K562 (cell line): Measurements from ENCODE around the gene DGUOK. TPM values are rescaled to one million over a fixed set of nuclear protein-coding genes. Genes with fewer than 3 reads are reported as not detected.

Experiments
- ATAC-seq: fragments of 200-7000 bp; cut with Tn5 transposase; 3 replicates; pipeline ENCODE4 v1.9.1; 2020; ENCODE audit warnings: moderate library complexity
- BruUV-seq: library from RNA; stranded (reverse); fragments of 400-500 nt; replicated peaks from 2 replicates; lab custom pipeline; 2021; lab: Mats Ljungman, UMichigan
- CTCF ChIA-PET: fragments of 300-600 bp; formaldehyde crosslinking; extraction: SDS; loops from one replicate; lab custom pipeline; 2021; ENCODE audit warnings: low intra/inter-chr PET ratio; lab: Yijun Ruan, JAX
- POLR2A ChIA-PET: fragments of 300-600, 350-650 bp; sonication (Branson Sonifier 250); formaldehyde crosslinking; extraction: SDS; loops from one replicate; lab custom pipeline; 2021; ENCODE audit warnings: antibody characterized with exemption, inconsistent platforms; lab: Yijun Ruan, JAX
- DNase-seq, 4 experiments: peaks; one replicate each; pipeline versions ENCODE4 v3.0.0 to v3.0.0-alpha.2; 2011 to 2018; ENCODE audit warnings: low spot score in 3 of 4, mixed read lengths in 3 of 4; ENCODE audit errors: extremely low read depth in 1 of 4
- FAIRE-seq: peaks from 2 replicates; lab custom pipeline; 2011; peaks lifted over from hg19 to GRCh38; lab: Jason Lieb, UNC
- H2AFZ ChIP-seq: 2 replicates; pipeline ENCODE4 v1.6.0; 2011; ENCODE audit warnings: low read depth, low read length, control low read depth, inconsistent platforms
- H3K27ac ChIP-seq: fragments of 200-600 bp; 3 replicates; pipeline ENCODE4 v1.8.0; 2011; ENCODE audit warnings: low read depth, mild to moderate bottlenecking, control low read depth, inconsistent platforms, low read length, moderate library complexity, mixed read lengths; ENCODE audit errors: extremely low read depth
- H3K27me3 ChIP-seq, 2 experiments: fragments of 300-600 bp in 1 of 2; 2 replicates in 1 of 2; 3 replicates in 1 of 2; pipeline versions ENCODE4 v1.6.0 to v1.8.0; 2011; ENCODE audit warnings: inconsistent platforms in 2 of 2, low read length in 2 of 2, mild to moderate bottlenecking in 1 of 2, mixed read lengths in 1 of 2, moderate library complexity in 1 of 2; ENCODE audit not compliant: control insufficient read depth in 2 of 2, insufficient read depth in 2 of 2
- H3K36me3 ChIP-seq: fragments of 300-600 bp; 3 replicates; pipeline ENCODE4 v1.8.0; 2011; ENCODE audit warnings: mild to moderate bottlenecking, low read length, inconsistent platforms; ENCODE audit not compliant: control insufficient read depth, insufficient read depth
- H3K4me1 ChIP-seq, 2 experiments: fragments of 200-600 bp in 1 of 2; replicated peaks in 1 of 2; 2 replicates in 1 of 2; 3 replicates in 1 of 2; pipeline versions ENCODE4 v1.5.1 to v1.8.0; 2011; ENCODE audit warnings: inconsistent platforms in 2 of 2, low read length in 2 of 2, mild to moderate bottlenecking in 1 of 2, mixed read lengths in 1 of 2, moderate library complexity in 1 of 2; ENCODE audit not compliant: control insufficient read depth in 2 of 2, insufficient read depth in 2 of 2
- H3K4me2 ChIP-seq: 2 replicates; pipeline ENCODE4 v1.6.1; 2011; ENCODE audit warnings: low read length, control low read depth, inconsistent platforms, mixed read lengths; ENCODE audit not compliant: insufficient read depth
- H3K4me3 ChIP-seq: fragments of 200-600 bp; sonication (generic), shearing (Covaris generic); 2 replicates; pipeline ENCODE4 v1.5.1; 2016; ENCODE audit warnings: control low read depth, inconsistent platforms
- H3K79me2 ChIP-seq: fragments of 200-600 bp; 3 replicates; pipeline ENCODE4 v1.8.0; 2011; ENCODE audit warnings: low read length, inconsistent platforms; ENCODE audit not compliant: control insufficient read depth, insufficient read depth
- H3K9ac ChIP-seq, 2 experiments: 2 replicates each; pipeline versions ENCODE4 v1.6.0 to v1.6.1; 2011; ENCODE audit warnings: low read depth in 2 of 2, low read length in 2 of 2, control low read depth in 1 of 2, inconsistent platforms in 1 of 2, mild to moderate bottlenecking in 1 of 2, mixed read lengths in 1 of 2; ENCODE audit not compliant: insufficient read depth in 1 of 2
- H3K9me1 ChIP-seq: one replicate; pipeline ENCODE4 v1.6.0; 2011; ENCODE audit warnings: inconsistent platforms, mild to moderate bottlenecking, low read length, moderate library complexity; ENCODE audit not compliant: control insufficient read depth, insufficient read depth
- H3K9me3 ChIP-seq: replicated peaks from 2 replicates; pipeline ENCODE4 v1.5.1; 2011; ENCODE audit warnings: low read depth, low read length, inconsistent platforms; ENCODE audit not compliant: control insufficient read depth, insufficient read depth
- H4K20me1 ChIP-seq: replicated peaks from 2 replicates; pipeline ENCODE4 v1.6.1; 2011; ENCODE audit warnings: low read length, inconsistent platforms, mixed read lengths; ENCODE audit not compliant: control insufficient read depth, insufficient read depth
- CBFA2T2 ChIP-seq: fragments of 450-650 bp; conservative IDR thresholded peaks from 2 replicates; pipeline ENCODE4 v1.6.1; 2017; ENCODE audit warnings: mild to moderate bottlenecking
- CBX2 ChIP-seq: fragments of 200-600 bp; sonication (generic); IDR thresholded peaks from one replicate; pipeline ENCODE4 v1.6.1; 2012; ENCODE audit warnings: mild to moderate bottlenecking, low read length, inconsistent platforms; ENCODE audit not compliant: insufficient read depth, poor library complexity, severe bottlenecking
- CEBPB ChIP-seq: fragments of 450-650 bp; IDR thresholded peaks from 2 replicates; pipeline ENCODE4 v1.6.1; 2016; ENCODE audit warnings: missing genetic modification characterization, missing compliant biosample characterization
- FOXA3 ChIP-seq, 2 experiments: fragments of 450-650 bp in 1 of 2; sonication (generic) in 1 of 2; formaldehyde crosslinking; IDR thresholded peaks in 1 of 2; conservative IDR thresholded peaks in 1 of 2; 2 replicates each; pipeline versions ENCODE4 v1.4.0 to v1.8.0; 2020 to 2022; ENCODE audit warnings: mild to moderate bottlenecking in 2 of 2, missing genetic modification reagents in 1 of 2
- HDAC2 ChIP-seq: fragments of 450-650 bp; IDR thresholded peaks from 2 replicates; pipeline ENCODE4 v1.6.1; 2016; ENCODE audit warnings: mild to moderate bottlenecking
- HMBOX1 ChIP-seq: sonication (generic); IDR thresholded peaks from 2 replicates; pipeline ENCODE4 v1.6.1; 2016
- HNRNPK ChIP-seq: fragments of 200-400 bp; formaldehyde crosslinking; IDR thresholded peaks from one replicate; pipeline ENCODE4 v1.6.1; 2018; ENCODE audit warnings: mild to moderate bottlenecking, low read depth, low read length; ENCODE audit not compliant: poor library complexity, severe bottlenecking
- JUND ChIP-seq, 2 experiments: IDR thresholded peaks; 2 replicates in 1 of 2; 3 replicates in 1 of 2; pipeline ENCODE4 v1.6.1; 2011; ENCODE audit warnings: borderline replicate concordance in 2 of 2, low read depth in 2 of 2, low read length in 2 of 2, improper control_type of control experiment in 1 of 2, missing biosample characterization in 1 of 2, missing genetic modification characterization in 1 of 2, missing genetic modification reagents in 1 of 2
- MCM3 ChIP-seq: fragments of 450-650 bp; IDR thresholded peaks from 2 replicates; pipeline ENCODE4 v1.6.1; 2016
- MTA1 ChIP-seq: fragments of 450-650 bp; IDR thresholded peaks from 2 replicates; pipeline ENCODE4 v1.6.1; 2017; ENCODE audit warnings: borderline replicate concordance
- NRF1 ChIP-seq, 2 experiments: fragments of 450-650 bp; IDR thresholded peaks in 1 of 2; conservative IDR thresholded peaks in 1 of 2; 2 replicates each; pipeline ENCODE4 v1.6.1; 2014; ENCODE audit warnings: mild to moderate bottlenecking in 2 of 2
- RAD21 ChIP-seq, 2 experiments: fragments of 250-450 bp in 1 of 2; fragments of 450-650 bp in 1 of 2; sonication (Bioruptor Pico) in 1 of 2; formaldehyde crosslinking in 1 of 2; IDR thresholded peaks in 1 of 2; conservative IDR thresholded peaks in 1 of 2; 2 replicates each; pipeline versions ENCODE4 v1.4.0 to v1.8.0; 2020 to 2022; ENCODE audit warnings: mild to moderate bottlenecking in 2 of 2, moderate library complexity in 1 of 2
- USF1 ChIP-seq: sonication (generic); formaldehyde crosslinking; IDR thresholded peaks from 2 replicates; pipeline ENCODE4 v1.9.0; 2022; ENCODE audit warnings: mild to moderate bottlenecking, missing genetic modification reagents
- ZBTB26 ChIP-seq: fragments of 450-650 bp; formaldehyde crosslinking; IDR thresholded peaks from 2 replicates; pipeline ENCODE4 v1.4.0; 2022; ENCODE audit warnings: missing genetic modification characterization
- ZC3H11A ChIP-seq: IDR thresholded peaks from 2 replicates; pipeline ENCODE4 v1.6.1; 2012; ENCODE audit warnings: low read depth, low read length, improper control_type of control experiment
- ZNF133 ChIP-seq: fragments of 250-450 bp; sonication (Bioruptor Pico); IDR thresholded peaks from 2 replicates; pipeline ENCODE4 v1.4.0; 2020; ENCODE audit warnings: mild to moderate bottlenecking
- ZNF197 ChIP-seq: fragments of 200-800 bp; sonication (Bioruptor generic); IDR thresholded peaks from 2 replicates; pipeline ENCODE4 v1.6.1; 2016; ENCODE audit warnings: low read depth, missing genetic modification characterization, missing compliant biosample characterization
- ZNF217 ChIP-seq: sonication (generic); formaldehyde crosslinking; IDR thresholded peaks from 2 replicates; pipeline ENCODE4 v1.8.0; 2022; ENCODE audit warnings: mild to moderate bottlenecking, missing genetic modification reagents
- ZNF224 ChIP-seq: sonication (generic); formaldehyde crosslinking; IDR thresholded peaks from 2 replicates; pipeline ENCODE4 v1.8.0; 2022; ENCODE audit warnings: mild to moderate bottlenecking, missing genetic modification reagents
- WGBS: fragments of 100-300 bp; shearing (Covaris generic); methylation state at CpG from one replicate; pipeline ENCODE4 v1.1.6; 2016; ENCODE audit warnings: low coverage, mixed read lengths; ENCODE audit not compliant: insufficient coverage; ENCODE audit errors: missing lambda C conversion rate; 5-methylcytosine and 5-hydroxymethylcytosine counted together
- in situ Hi-C: fragments of 300-500 bp; cut with MboI; formaldehyde crosslinking; loops from 4 replicates; pipeline ENCODE4 v1.15.0; 2018; ENCODE audit warnings: inconsistent platforms, mixed read lengths
- intact Hi-C: fragments of 100-400 bp; cut with micrococcal nuclease; formaldehyde crosslinking; loops from 2 replicates; pipeline ENCODE4 v1.14.2; 2022
- polyA plus RNA-seq, 8 experiments: library from polyadenylated mRNA; depleted of rRNA in 4 of 8; stranded (reverse) in 5 of 8; unstranded in 3 of 8; fragments of >200 nt; fragmentation: Nextera tagmentation in 2 of 8; fragmentation: Illumina TruSeq in 1 of 8; extraction: Ambion mirVana in 2 of 8; extraction: Trizol in 1 of 8; gene quantifications; 2 replicates each; pipeline versions ENCODE4 v1.2.1 to v1.2.3, GENCODE V29; 2011 to 2014; ENCODE audit warnings: inconsistent platforms in 1 of 8, missing spikeins in 1 of 8
- total RNA-seq, 7 experiments: library from RNA; depleted of rRNA in 6 of 7; stranded (reverse); fragments of >200 nt in 6 of 7; fragmentation: Illumina TruSeq in 2 of 7; extraction: Trizol in 2 of 7; gene quantifications; 2 replicates each; pipeline versions ENCODE4 v1.2.1 to v1.2.3, GENCODE V29; 2011 to 2021; ENCODE audit warnings: low replicate concordance in 1 of 7

Gene DGUOK
- total and polyA plus RNA-seq, 9 of the 15 experiments (the other 6 are each of a cell fraction or from before 2014, with no cell fraction given) = 67.0 to 288 (median 126) TPM

- no peaks in the 10 kb centered on the region for H3K36me3 ChIP-seq
- no peaks in the 10 kb centered on the region; a peak in 1 of 5 replicates for H3K4me1 ChIP-seq
- no peak overlapping the region for H3K27ac ChIP-seq
- DNase-seq (peak in 3 of 4 experiments; percentile 27 to 73 (median 63)), ATAC-seq (peak; percentile 97), FAIRE-seq (peak; percentile 80)
- intact Hi-C loops (loop anchor here (1.0 to 5.0 kb wide), 4 partner anchors 79 to 214 kb away; no protein-coding TSS in a partner anchor), in situ Hi-C loops (no loop called here)
- no TSS peak for BruUV-seq
- no peaks in the 10 kb centered on the region for H3K79me2 ChIP-seq
- peak overlapping the region; percentile 54; the same call in 1 of the 2 replicates for H2AFZ ChIP-seq
- ChIA-PET CTCF (interaction anchor here (0.7 to 1.2 kb wide), 2 partner anchors 79 to 80 kb away, joined by 3 to 4 read pairs; no protein-coding TSS in a partner anchor), POLR2A (interaction anchor here (1.0 to 1.6 kb wide), 3 partner anchors 9 to 16 kb away, joined by 3 to 8 read pairs (median 3); no protein-coding TSS in a partner anchor)
- H3K9me1 ChIP-seq = no peaks in the 10 kb centered on the region
- H4K20me1 ChIP-seq = no peaks in the 10 kb centered on the region
- H3K4me3 ChIP-seq = no peak overlapping the region
- no peaks in the 10 kb centered on the region for H3K27me3 ChIP-seq
- H3K4me2 ChIP-seq = no peak overlapping the region
- 20% methylated on average over 5 of the region's 5 CpGs for WGBS
- H3K9ac ChIP-seq = no peak overlapping the region
- no peaks in the 10 kb centered on the region for H3K9me3 ChIP-seq
- TF ChIP-seq ZNF133 (CRISPR knock-in tag) (no peak), ZC3H11A (no peak), NRF1 (conservative IDR thresholded peaks at IDR 0.05 in 1 of 2, IDR thresholded peaks at IDR 0.05 in 1 of 2) (no peak), JUND (IDR thresholded peaks at IDR 0.05; ENCODE audit: borderline replicate concordance, low read depth, low read length) (peak; percentile 16; the same call in 1 of the 2 replicates), JUND (tag; IDR thresholded peaks at IDR 0.05; ENCODE audit: borderline replicate concordance, low read depth, low read length) (no peak; the same call in 2 of the 3 replicates), ZBTB26 (no peak), HNRNPK (no peak), CEBPB (tag) (0 out of 2 replicates have a peak, but pooled peaks have one; percentile 6), RAD21 (CRISPR knock-in tag; conservative IDR thresholded peaks at IDR 0.05 in 1 of 2, IDR thresholded peaks at IDR 0.05 in 1 of 2) (peak; percentile 68 to 87), USF1 (CRISPR knock-in tag) (peak; percentile 54), MTA1 (no peak), HMBOX1 (peak; percentile 48; the same call in 1 of the 2 replicates), CBX2 (no peak), HDAC2 (no peak), ZNF217 (CRISPR knock-in tag) (no peak), CBFA2T2 (peak; percentile 30; the same call in 1 of the 2 replicates), ZNF197 (CRISPR knock-in tag) (no peak), FOXA3 (CRISPR knock-in tag; conservative IDR thresholded peaks at IDR 0.05 in 1 of 2, IDR thresholded peaks at IDR 0.05 in 1 of 2) (peak in 1 of 2 experiments; percentile 59; a peak in 2 of 4 replicates), MCM3 (no peak), ZNF224 (CRISPR knock-in tag) (no peak)
These were observed 18.7 kb upstream of the DGUOK start for GRCh38 chr2:73907840-73908452.
